SK-N-SH treated with all-trans-retinoic acid at 6 μM for 48 hours (cell line): ENCODE data around the gene CCDC183.
"Not testable (repeated sequence)": the region's sequence is repeated elsewhere in the genome, so short reads cannot be mapped to it uniquely, and the experiment has no call there.

ENCODE experiments used
- ATAC-seq: fragments of 200-7000 bp; cut with Tn5 transposase; 3 replicates; pipeline ENCODE4 v1.9.1; 2020; ENCODE audit warnings: mild to moderate bottlenecking, moderate library complexity
- ARNTL ChIP-seq: fragments of 450-650 bp; formaldehyde crosslinking; IDR thresholded peaks from 2 replicates; pipeline ENCODE4 v1.5.0; 2020; ENCODE audit warnings: low read depth, mild to moderate bottlenecking, moderate library complexity, borderline replicate concordance
- BACH2 ChIP-seq: fragments of 250-450 bp; sonication (Bioruptor Pico); IDR thresholded peaks from 2 replicates; pipeline ENCODE4 v1.9.0; 2021; ENCODE audit warnings: mild to moderate bottlenecking, borderline replicate concordance
- CSDC2 ChIP-seq: fragments of 250-450 bp; sonication (Bioruptor Pico); IDR thresholded peaks from 2 replicates; pipeline ENCODE4 v1.5.0; 2020; ENCODE audit warnings: mild to moderate bottlenecking, moderate library complexity
- ESRRG ChIP-seq: fragments of 250-450 bp; sonication (Bioruptor Pico); IDR thresholded peaks from 2 replicates; pipeline ENCODE4 v1.6.1; 2021; ENCODE audit warnings: mild to moderate bottlenecking
- GLIS3 ChIP-seq: fragments of 250-450 bp; sonication (Bioruptor Pico); IDR thresholded peaks from 2 replicates; pipeline ENCODE4 v1.5.0; 2020; ENCODE audit warnings: mild to moderate bottlenecking, moderate library complexity
- OSR1 ChIP-seq: fragments of 250-450 bp; sonication (Bioruptor Pico); IDR thresholded peaks from 2 replicates; pipeline ENCODE4 v1.8.0; 2022; ENCODE audit warnings: moderate library complexity, mild to moderate bottlenecking, inconsistent platforms
- PPARA ChIP-seq: fragments of 250-450 bp; sonication (Bioruptor Pico); IDR thresholded peaks from 2 replicates; pipeline ENCODE4 v1.5.0; 2020; ENCODE audit warnings: mild to moderate bottlenecking, borderline replicate concordance
- RARB ChIP-seq: fragments of 250-450 bp; sonication (Bioruptor Pico); IDR thresholded peaks from 2 replicates; pipeline ENCODE4 v1.8.0; 2021; ENCODE audit warnings: mild to moderate bottlenecking, moderate library complexity
- SNAI2 ChIP-seq: fragments of 250-450 bp; sonication (Bioruptor Pico); IDR thresholded peaks from 2 replicates; pipeline ENCODE4 v1.5.0; 2020; ENCODE audit warnings: mild to moderate bottlenecking, moderate library complexity
- TCF4 ChIP-seq: fragments of 250-450 bp; sonication (Bioruptor Pico); IDR thresholded peaks from 2 replicates; pipeline ENCODE4 v1.8.0; 2021; ENCODE audit warnings: mild to moderate bottlenecking, moderate library complexity, borderline replicate concordance
- TOX ChIP-seq: fragments of 250-450 bp; sonication (Bioruptor Pico); IDR thresholded peaks from 2 replicates; pipeline ENCODE4 v1.8.0; 2021; ENCODE audit warnings: mild to moderate bottlenecking, moderate library complexity, borderline replicate concordance
- ZC3H10 ChIP-seq: fragments of 250-450 bp; sonication (Bioruptor Pico); IDR thresholded peaks from 2 replicates; pipeline ENCODE4 v1.5.1; 2021; ENCODE audit warnings: mild to moderate bottlenecking, moderate library complexity
- ZFP3 ChIP-seq: fragments of 250-450 bp; sonication (Bioruptor Pico); IDR thresholded peaks from 2 replicates; pipeline ENCODE4 v1.5.0; 2020; ENCODE audit warnings: mild to moderate bottlenecking, moderate library complexity
- ZFP30 ChIP-seq: fragments of 450-650 bp; formaldehyde crosslinking; IDR thresholded peaks from 2 replicates; pipeline ENCODE4 v1.5.0; 2022; ENCODE audit warnings: mild to moderate bottlenecking, moderate library complexity
- ZNF565 ChIP-seq: fragments of 450-650 bp; formaldehyde crosslinking; conservative IDR thresholded peaks from 2 replicates; pipeline ENCODE4 v1.5.0; 2020; ENCODE audit warnings: low read depth, mild to moderate bottlenecking, moderate library complexity
- ZNF70 ChIP-seq: fragments of 450-650 bp; formaldehyde crosslinking; IDR thresholded peaks from 2 replicates; pipeline ENCODE4 v1.5.0; 2020; ENCODE audit warnings: mild to moderate bottlenecking, moderate library complexity
- ZNF8 ChIP-seq: fragments of 450-650 bp; formaldehyde crosslinking; IDR thresholded peaks from 2 replicates; pipeline ENCODE4 v1.5.0; 2020; ENCODE audit warnings: mild to moderate bottlenecking, moderate library complexity
- TF ChIP-seq, protein P1 (sequence below): fragments of 250-450 bp; sonication (Bioruptor Pico); IDR thresholded peaks from 2 replicates; pipeline ENCODE4 v1.5.1; 2020; ENCODE audit warnings: low read depth, mild to moderate bottlenecking, moderate library complexity
- TF ChIP-seq, protein P2 (sequence below): fragments of 250-450 bp; sonication (Bioruptor Pico); IDR thresholded peaks from 2 replicates; pipeline ENCODE4 v1.8.0; 2021; ENCODE audit warnings: low read depth, mild to moderate bottlenecking, moderate library complexity, borderline replicate concordance
- TF ChIP-seq, protein P3 (sequence below): fragments of 250-450 bp; sonication (Bioruptor Pico); IDR thresholded peaks from 2 replicates; pipeline ENCODE4 v1.5.0; 2020; ENCODE audit warnings: mild to moderate bottlenecking, moderate library complexity
- TF ChIP-seq, protein P4 (sequence below): fragments of 250-450 bp; sonication (Bioruptor Pico); IDR thresholded peaks from 2 replicates; pipeline ENCODE4 v1.8.0; 2020; ENCODE audit warnings: mild to moderate bottlenecking, moderate library complexity, borderline replicate concordance
- TF ChIP-seq, protein P5 (sequence below): fragments of 250-450 bp; sonication (Bioruptor Pico); IDR thresholded peaks from 2 replicates; pipeline ENCODE4 v1.5.1; 2021; ENCODE audit warnings: mild to moderate bottlenecking, moderate library complexity

The CCDC183 gene

DNA sequence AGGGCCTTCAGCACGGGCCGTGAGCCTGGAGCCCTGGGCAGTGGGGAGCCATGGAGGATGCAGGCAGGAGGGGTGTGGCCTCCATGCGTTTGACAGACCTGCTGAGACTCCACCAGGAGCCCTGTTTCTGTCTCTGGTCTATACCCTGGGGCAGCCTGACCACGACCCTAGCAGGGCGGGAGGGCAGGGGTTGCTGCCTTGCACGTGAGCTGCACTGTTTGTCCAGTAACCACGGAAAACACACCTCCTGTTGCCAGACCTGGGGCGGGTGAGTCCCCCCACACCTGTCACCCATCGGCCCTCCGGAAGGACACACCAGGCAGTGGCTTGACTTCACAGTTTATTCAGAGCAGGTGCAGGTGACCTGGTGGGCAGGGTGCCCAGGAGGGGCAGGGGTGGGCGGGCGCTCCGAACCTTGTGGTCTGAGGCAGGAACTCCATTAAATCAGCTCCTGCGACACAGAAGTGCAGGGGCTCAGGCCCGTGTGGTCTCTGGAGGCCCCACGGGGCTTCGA lies 42.0 kb upstream of the CCDC183 start (continued):
- TF ChIP-seq, protein P1, sequence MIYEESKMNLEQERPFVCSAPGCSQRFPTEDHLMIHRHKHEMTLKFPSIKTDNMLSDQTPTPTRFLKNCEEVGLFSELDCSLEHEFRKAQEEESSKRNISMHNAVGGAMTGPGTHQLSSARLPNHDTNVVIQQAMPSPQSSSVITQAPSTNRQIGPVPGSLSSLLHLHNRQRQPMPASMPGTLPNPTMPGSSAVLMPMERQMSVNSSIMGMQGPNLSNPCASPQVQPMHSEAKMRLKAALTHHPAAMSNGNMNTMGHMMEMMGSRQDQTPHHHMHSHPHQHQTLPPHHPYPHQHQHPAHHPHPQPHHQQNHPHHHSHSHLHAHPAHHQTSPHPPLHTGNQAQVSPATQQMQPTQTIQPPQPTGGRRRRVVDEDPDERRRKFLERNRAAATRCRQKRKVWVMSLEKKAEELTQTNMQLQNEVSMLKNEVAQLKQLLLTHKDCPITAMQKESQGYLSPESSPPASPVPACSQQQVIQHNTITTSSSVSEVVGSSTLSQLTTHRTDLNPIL (CRISPR knock-in tag), result no peak
- TF ChIP-seq, all 23 proteins: peak for 0

DNA sequence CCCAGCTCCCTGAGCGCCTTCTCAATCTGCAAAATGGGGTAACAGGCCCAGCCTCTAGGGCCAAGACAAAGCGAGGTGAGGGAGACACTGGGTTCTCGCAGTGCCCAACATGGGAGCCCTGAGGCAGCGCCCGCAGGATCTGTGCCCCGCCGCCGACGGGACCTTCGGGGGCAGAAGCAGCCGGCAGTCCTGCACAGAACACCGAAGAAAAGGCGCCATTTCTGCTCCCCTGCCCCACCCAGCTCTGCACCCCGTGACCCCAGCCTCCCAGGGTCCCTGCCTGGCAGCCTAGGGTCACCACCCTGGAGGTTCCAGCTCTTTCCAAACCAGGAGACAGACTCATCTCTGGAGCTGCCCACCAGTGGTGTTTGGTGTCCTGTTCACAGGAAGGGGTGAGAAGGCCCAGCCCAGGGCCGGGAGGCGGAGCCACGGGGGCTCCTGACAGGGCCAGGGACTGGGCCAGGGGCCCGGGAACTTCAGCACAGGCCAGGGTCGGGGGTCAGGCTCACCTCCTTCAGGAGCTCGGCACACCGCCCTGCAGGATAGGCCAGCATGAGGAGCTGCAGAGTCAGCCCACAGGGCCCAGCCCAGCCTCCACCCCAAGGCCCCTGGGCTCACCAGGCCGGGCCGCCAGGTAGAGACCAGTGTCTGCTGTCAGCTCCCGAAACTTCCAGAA lies 41.4 kb upstream of the CCDC183 start:
- TF ChIP-seq ZFP3 (CRISPR knock-in tag) (no peak), RARB (CRISPR knock-in tag) (no peak), GLIS3 (CRISPR knock-in tag) (no peak), ESRRG (CRISPR knock-in tag) (no peak), CSDC2 (no peak), ARNTL (CRISPR knock-in tag) (no peak), ZNF565 (no peak), BACH2 (CRISPR knock-in tag) (no peak), OSR1 (no peak), ZNF70 (CRISPR knock-in tag) (no peak), ZFP30 (CRISPR knock-in tag) (no peak), SNAI2 (CRISPR knock-in tag) (no peak), ZC3H10 (CRISPR knock-in tag) (no peak), ZNF8 (no peak), TOX (CRISPR knock-in tag) (no peak)
- TF ChIP-seq, protein P2, sequence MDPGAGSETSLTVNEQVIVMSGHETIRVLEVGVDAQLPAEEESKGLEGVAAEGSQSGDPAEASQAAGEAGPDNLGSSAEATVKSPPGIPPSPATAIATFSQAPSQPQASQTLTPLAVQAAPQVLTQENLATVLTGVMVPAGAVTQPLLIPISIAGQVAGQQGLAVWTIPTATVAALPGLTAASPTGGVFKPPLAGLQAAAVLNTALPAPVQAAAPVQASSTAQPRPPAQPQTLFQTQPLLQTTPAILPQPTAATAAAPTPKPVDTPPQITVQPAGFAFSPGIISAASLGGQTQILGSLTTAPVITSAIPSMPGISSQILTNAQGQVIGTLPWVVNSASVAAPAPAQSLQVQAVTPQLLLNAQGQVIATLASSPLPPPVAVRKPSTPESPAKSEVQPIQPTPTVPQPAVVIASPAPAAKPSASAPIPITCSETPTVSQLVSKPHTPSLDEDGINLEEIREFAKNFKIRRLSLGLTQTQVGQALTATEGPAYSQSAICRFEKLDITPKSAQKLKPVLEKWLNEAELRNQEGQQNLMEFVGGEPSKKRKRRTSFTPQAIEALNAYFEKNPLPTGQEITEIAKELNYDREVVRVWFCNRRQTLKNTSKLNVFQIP (CRISPR knock-in tag), result no peak
- TF ChIP-seq, protein P3, sequence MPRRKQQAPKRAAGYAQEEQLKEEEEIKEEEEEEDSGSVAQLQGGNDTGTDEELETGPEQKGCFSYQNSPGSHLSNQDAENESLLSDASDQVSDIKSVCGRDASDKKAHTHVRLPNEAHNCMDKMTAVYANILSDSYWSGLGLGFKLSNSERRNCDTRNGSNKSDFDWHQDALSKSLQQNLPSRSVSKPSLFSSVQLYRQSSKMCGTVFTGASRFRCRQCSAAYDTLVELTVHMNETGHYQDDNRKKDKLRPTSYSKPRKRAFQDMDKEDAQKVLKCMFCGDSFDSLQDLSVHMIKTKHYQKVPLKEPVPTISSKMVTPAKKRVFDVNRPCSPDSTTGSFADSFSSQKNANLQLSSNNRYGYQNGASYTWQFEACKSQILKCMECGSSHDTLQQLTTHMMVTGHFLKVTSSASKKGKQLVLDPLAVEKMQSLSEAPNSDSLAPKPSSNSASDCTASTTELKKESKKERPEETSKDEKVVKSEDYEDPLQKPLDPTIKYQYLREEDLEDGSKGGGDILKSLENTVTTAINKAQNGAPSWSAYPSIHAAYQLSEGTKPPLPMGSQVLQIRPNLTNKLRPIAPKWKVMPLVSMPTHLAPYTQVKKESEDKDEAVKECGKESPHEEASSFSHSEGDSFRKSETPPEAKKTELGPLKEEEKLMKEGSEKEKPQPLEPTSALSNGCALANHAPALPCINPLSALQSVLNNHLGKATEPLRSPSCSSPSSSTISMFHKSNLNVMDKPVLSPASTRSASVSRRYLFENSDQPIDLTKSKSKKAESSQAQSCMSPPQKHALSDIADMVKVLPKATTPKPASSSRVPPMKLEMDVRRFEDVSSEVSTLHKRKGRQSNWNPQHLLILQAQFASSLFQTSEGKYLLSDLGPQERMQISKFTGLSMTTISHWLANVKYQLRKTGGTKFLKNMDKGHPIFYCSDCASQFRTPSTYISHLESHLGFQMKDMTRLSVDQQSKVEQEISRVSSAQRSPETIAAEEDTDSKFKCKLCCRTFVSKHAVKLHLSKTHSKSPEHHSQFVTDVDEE (CRISPR knock-in tag), result no peak
- TF ChIP-seq, protein P4, sequence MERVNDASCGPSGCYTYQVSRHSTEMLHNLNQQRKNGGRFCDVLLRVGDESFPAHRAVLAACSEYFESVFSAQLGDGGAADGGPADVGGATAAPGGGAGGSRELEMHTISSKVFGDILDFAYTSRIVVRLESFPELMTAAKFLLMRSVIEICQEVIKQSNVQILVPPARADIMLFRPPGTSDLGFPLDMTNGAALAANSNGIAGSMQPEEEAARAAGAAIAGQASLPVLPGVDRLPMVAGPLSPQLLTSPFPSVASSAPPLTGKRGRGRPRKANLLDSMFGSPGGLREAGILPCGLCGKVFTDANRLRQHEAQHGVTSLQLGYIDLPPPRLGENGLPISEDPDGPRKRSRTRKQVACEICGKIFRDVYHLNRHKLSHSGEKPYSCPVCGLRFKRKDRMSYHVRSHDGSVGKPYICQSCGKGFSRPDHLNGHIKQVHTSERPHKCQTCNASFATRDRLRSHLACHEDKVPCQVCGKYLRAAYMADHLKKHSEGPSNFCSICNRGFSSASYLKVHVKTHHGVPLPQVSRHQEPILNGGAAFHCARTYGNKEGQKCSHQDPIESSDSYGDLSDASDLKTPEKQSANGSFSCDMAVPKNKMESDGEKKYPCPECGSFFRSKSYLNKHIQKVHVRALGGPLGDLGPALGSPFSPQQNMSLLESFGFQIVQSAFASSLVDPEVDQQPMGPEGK (CRISPR knock-in tag), result no peak
- no peak for ATAC-seq

DNA sequence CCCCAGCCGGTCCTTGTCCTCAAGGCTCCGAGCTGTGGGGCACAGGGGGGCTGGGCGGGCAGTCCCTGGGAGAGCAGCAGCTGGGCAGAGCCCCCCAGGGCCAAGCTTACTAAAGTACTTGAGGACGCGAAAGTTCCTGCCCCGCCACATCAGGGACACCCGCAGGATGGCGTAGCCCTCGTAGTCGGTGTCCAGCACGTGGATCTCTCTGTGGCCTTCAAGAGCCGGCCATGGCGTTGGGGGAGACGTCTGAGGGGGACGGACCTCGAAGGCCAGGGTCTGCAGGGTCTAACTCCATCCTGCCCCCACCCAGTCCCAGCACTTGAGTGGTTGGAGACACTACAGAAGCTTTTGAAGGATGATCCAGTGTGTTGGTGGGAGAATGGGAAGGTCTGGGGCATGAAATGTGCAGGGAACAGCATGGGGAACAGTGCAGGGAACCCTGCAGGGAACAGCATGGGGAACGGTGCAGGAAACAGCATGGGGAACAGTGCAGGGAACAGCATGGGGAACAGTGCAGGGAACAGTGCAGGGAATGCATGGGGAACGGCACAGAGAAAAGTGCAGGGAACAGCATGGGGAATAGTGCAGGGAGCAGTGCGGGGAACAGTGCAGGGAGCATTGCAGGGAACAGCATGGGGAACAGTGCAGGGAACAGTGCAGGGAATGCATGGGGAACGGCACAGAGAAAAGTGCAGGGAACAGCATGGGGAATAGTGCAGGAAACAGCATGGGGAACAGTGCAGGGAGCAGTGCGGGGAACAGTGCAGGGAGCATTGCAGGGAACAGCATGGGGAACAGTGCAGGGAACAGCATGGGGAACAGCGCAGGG lies 40.6 kb upstream of the CCDC183 start:
- ATAC-seq, result not testable (repeated sequence)

DNA sequence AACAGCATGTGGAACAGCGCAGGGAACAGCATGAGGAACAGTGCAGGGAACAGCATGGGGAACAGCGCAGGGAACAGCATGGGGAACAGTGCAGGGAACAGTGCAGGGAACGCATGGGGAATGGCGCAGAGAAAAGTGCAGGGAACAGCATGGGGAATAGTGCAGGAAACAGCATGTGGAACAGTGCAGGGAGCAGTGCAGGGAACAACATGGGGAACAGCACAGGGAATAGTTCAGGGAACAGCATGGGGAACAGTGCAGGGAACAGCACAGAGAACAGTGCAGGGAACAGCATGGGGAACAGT lies 40.1 kb upstream of the CCDC183 start:
- no peak for ATAC-seq
- TF ChIP-seq PPARA (no peak), TCF4 (no peak), ZC3H10 (CRISPR knock-in tag) (no peak), ZFP30 (CRISPR knock-in tag) (no peak), ZNF565 (no peak), GLIS3 (CRISPR knock-in tag) (no peak), SNAI2 (CRISPR knock-in tag) (no peak), ZFP3 (CRISPR knock-in tag) (no peak)
- TF ChIP-seq, protein P3 (CRISPR knock-in tag), result no peak
- TF ChIP-seq, protein P1 (CRISPR knock-in tag), result no peak
- TF ChIP-seq, protein P5, sequence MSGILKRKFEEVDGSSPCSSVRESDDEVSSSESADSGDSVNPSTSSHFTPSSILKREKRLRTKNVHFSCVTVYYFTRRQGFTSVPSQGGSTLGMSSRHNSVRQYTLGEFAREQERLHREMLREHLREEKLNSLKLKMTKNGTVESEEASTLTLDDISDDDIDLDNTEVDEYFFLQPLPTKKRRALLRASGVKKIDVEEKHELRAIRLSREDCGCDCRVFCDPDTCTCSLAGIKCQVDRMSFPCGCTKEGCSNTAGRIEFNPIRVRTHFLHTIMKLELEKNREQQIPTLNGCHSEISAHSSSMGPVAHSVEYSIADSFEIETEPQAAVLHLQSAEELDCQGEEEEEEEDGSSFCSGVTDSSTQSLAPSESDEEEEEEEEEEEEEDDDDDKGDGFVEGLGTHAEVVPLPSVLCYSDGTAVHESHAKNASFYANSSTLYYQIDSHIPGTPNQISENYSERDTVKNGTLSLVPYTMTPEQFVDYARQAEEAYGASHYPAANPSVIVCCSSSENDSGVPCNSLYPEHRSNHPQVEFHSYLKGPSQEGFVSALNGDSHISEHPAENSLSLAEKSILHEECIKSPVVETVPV (CRISPR knock-in tag), result no peak
